Measurements from ENCODE around the gene KCNF1. TPM values are rescaled to one million over a fixed set of nuclear protein-coding genes. Genes with fewer than 3 reads are reported as not detected.
A peak's percentile ranks its signal among the peaks of the same experiment; 100 is the strongest.

The KCNF1 gene
- 1 to 10 TPM in 3 of 4 donors, under 1 TPM in 1; 0.64 to 1.6 (median 1.2) TPM for polyA plus RNA-seq (ENCODE audit: insufficient read length in 4 of 4)

GRCh38 chr2:10911291-10912075, at the start of gene KCNF1:
Gene KCNF1 (plus strand): TSS chr2:10911934. CDS start chr2:10912427, 493 bp downstream.
- peak in 3 of 4 donors; percentile 55 to 62 (median 59) for DNase-seq (ENCODE audit: low read depth in 4 of 4, low spot score in 2 of 4)

GRCh38 chr2:10862330-10862729, 49.4 kb upstream of the KCNF1 start:
- DNase-seq (ENCODE audit: low read depth in 4 of 4, low spot score in 2 of 4), result no peak

GRCh38 chr2:10863047-10863446, 48.7 kb upstream of the KCNF1 start:
- DNase-seq (ENCODE audit: low read depth in 4 of 4, low spot score in 2 of 4), result no peak

GRCh38 chr2:10863837-10864236, 47.9 kb upstream of the KCNF1 start:
- no peak for DNase-seq (ENCODE audit: low read depth in 4 of 4, low spot score in 2 of 4)

- no peak for DNase-seq (ENCODE audit: low read depth in 4 of 4, low spot score in 2 of 4)
Measured at GRCh38 chr2:10864251-10864650, 47.5 kb upstream of the KCNF1 start.

GRCh38 chr2:10864861-10865636, 46.7 kb upstream of the KCNF1 start:
- DNase-seq (ENCODE audit: low read depth in 4 of 4, low spot score in 2 of 4), result no peak

- no peak for DNase-seq (ENCODE audit: low read depth in 4 of 4, low spot score in 2 of 4)
Measured at GRCh38 chr2:10865841-10866240, 45.9 kb upstream of the KCNF1 start.

- no peak for DNase-seq (ENCODE audit: low read depth in 4 of 4, low spot score in 2 of 4)
Measured at GRCh38 chr2:10867692-10868420, 43.9 kb upstream of the KCNF1 start.

GRCh38 chr2:10868465-10869314, 43.0 kb upstream of the KCNF1 start:
- DNase-seq (ENCODE audit: low read depth in 4 of 4, low spot score in 2 of 4), result no peak

GRCh38 chr2:10871978-10872377, 39.8 kb upstream of the KCNF1 start:
- DNase-seq (ENCODE audit: low read depth in 4 of 4, low spot score in 2 of 4), result no peak

GRCh38 chr2:10873171-10873570, 38.6 kb upstream of the KCNF1 start:
- no peak for DNase-seq (ENCODE audit: low read depth in 4 of 4, low spot score in 2 of 4)

GRCh38 chr2:10873790-10874437, 37.8 kb upstream of the KCNF1 start:
- DNase-seq (ENCODE audit: low read depth in 4 of 4, low spot score in 2 of 4), result no peak

- no peak for DNase-seq (ENCODE audit: low read depth in 4 of 4, low spot score in 2 of 4)
Measured at GRCh38 chr2:10875126-10875525, 36.6 kb upstream of the KCNF1 start.

- no peak for DNase-seq (ENCODE audit: low read depth in 4 of 4, low spot score in 2 of 4)
Measured at GRCh38 chr2:10876394-10876793, 35.3 kb upstream of the KCNF1 start.

GRCh38 chr2:10876963-10877362, 34.8 kb upstream of the KCNF1 start:
- no peak for DNase-seq (ENCODE audit: low read depth in 4 of 4, low spot score in 2 of 4)

GRCh38 chr2:10877651-10878111, 34.1 kb upstream of the KCNF1 start:
- DNase-seq (ENCODE audit: low read depth in 4 of 4, low spot score in 2 of 4), result no peak

- DNase-seq (ENCODE audit: low read depth in 4 of 4, low spot score in 2 of 4), result no peak
Measured at GRCh38 chr2:10878268-10878915, 33.3 kb upstream of the KCNF1 start.

GRCh38 chr2:10879159-10879558, 32.6 kb upstream of the KCNF1 start:
- DNase-seq (ENCODE audit: low read depth in 4 of 4, low spot score in 2 of 4), result no peak

Measured in left renal cortex interstitium (tissue), 4 donors.